NB4 (cell line): ENCODE data around the gene APRT.

ENCODE experiments used
- DNase-seq: peaks from one replicate; pipeline ENCODE4 v3.0.0; 2010; ENCODE audit warnings: low read depth
- H3K4me3 ChIP-seq: one replicate; pipeline ENCODE4 v1.5.1; 2011; ENCODE audit warnings: mild to moderate bottlenecking, low read depth, low read length, moderate library complexity
- MYC ChIP-seq: IDR thresholded peaks from 2 replicates; pipeline ENCODE4 v1.6.1; 2011; ENCODE audit warnings: low read depth, low read length
- POLR2A ChIP-seq: IDR thresholded peaks from 2 replicates; pipeline ENCODE4 v1.6.1; 2011; ENCODE audit warnings: mild to moderate bottlenecking; ENCODE audit not compliant: insufficient read length; ENCODE audit errors: extremely low read depth
- TF ChIP-seq, protein P1 (sequence below): IDR thresholded peaks from 2 replicates; pipeline ENCODE4 v1.6.1; 2011; ENCODE audit warnings: low read depth, low read length
- TF ChIP-seq, protein P2 (sequence below): IDR thresholded peaks from one replicate; pipeline ENCODE4 v1.5.1; 2012; ENCODE audit warnings: low read depth, low read length

The APRT gene

DNA sequence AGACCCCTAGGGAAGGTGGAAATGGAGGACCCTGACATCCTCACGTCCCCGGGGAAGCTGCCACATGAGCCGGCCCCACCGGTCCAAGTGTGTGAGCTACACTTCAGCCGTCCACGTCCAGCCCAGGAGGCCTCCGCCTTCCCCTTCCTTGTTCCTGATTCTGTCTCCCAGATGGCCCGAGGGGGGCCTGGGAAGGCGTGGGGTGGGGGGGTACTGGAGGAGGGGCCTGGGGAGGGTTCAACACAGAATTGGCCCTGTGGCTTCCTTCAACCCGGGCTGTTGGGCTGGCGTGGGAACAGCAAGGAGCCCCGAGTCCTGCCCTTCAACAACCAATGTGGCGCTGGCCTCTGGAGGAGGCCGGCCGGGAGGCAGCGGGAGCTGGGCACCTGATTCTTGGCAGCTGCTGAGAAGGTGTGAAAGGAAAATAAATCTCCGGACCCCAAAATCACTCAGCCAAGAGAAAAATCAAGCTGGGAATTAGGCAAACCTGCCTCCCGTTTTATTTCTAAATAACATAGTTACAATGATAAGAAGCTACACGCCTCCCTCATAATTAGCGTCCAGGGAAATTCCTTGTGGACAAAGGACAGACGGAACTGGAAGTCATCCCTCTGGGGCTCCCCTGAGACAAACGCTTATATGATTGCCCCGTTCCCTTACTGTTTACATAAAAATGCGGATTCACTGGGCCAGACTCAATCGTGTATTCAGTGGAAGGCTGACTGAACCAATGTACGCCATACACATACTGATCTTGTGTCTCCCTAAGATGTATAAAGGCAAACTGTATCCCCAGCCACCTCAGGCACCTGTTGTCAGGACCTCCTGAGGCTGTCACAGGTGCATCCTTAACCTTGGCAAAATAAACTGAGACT, 1.8 kb upstream of the APRT start:
- no peak overlapping the region for H3K4me3 ChIP-seq
- TF ChIP-seq, protein P1, sequence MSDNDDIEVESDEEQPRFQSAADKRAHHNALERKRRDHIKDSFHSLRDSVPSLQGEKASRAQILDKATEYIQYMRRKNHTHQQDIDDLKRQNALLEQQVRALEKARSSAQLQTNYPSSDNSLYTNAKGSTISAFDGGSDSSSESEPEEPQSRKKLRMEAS: no peak
- TF ChIP-seq MYC (no peak), POLR2A (no peak)
- TF ChIP-seq, protein P2, sequence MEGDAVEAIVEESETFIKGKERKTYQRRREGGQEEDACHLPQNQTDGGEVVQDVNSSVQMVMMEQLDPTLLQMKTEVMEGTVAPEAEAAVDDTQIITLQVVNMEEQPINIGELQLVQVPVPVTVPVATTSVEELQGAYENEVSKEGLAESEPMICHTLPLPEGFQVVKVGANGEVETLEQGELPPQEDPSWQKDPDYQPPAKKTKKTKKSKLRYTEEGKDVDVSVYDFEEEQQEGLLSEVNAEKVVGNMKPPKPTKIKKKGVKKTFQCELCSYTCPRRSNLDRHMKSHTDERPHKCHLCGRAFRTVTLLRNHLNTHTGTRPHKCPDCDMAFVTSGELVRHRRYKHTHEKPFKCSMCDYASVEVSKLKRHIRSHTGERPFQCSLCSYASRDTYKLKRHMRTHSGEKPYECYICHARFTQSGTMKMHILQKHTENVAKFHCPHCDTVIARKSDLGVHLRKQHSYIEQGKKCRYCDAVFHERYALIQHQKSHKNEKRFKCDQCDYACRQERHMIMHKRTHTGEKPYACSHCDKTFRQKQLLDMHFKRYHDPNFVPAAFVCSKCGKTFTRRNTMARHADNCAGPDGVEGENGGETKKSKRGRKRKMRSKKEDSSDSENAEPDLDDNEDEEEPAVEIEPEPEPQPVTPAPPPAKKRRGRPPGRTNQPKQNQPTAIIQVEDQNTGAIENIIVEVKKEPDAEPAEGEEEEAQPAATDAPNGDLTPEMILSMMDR: no peak
- no peak for DNase-seq

DNA sequence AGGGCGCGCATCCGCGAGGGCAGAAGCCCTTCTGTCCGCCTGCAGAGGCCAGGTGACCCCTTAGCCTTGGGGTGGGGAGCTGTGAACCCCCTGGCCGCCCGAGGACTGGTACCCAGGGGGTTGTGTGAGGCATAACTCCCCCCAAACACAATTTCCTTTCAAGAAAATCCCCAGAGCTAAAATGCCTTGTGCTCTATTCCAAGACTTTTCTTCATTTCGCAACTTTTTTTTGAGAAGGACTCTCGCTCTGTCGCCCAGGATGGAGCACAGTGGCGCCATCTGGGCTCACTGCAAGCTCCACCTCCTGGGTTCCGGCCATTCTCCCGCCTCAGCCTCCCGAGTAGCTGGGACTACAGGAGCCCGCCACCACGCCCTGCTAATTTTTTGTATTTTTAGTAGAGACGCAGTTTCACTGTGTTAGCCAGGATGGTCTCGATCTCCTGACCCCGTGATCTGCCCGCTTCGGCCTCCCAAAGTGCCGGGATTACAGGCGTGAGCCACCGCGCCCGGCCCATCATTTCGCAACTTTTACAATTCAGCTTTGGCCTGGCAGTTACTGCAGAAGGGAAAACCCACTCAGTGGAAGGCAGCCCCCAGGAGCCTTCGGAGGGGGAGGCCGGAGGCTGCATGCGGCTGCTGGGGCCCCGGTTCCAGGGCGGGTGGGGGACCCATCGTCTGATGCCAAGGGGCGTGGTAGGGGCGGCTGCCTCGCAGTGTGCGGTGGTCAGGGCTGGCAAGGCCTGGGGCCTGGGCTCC, 963 bp upstream of the APRT start:
- TF ChIP-seq, protein P1: peak; percentile 67; the same call in 1 of the 2 replicates
- TF ChIP-seq MYC: peak; percentile 40; the same call in 1 of the 2 replicates
- no peak for TF ChIP-seq POLR2A
- TF ChIP-seq, protein P2: peak; percentile 32
- peak overlapping the region; percentile 86 for H3K4me3 ChIP-seq
- peak; percentile 88 for DNase-seq

DNA sequence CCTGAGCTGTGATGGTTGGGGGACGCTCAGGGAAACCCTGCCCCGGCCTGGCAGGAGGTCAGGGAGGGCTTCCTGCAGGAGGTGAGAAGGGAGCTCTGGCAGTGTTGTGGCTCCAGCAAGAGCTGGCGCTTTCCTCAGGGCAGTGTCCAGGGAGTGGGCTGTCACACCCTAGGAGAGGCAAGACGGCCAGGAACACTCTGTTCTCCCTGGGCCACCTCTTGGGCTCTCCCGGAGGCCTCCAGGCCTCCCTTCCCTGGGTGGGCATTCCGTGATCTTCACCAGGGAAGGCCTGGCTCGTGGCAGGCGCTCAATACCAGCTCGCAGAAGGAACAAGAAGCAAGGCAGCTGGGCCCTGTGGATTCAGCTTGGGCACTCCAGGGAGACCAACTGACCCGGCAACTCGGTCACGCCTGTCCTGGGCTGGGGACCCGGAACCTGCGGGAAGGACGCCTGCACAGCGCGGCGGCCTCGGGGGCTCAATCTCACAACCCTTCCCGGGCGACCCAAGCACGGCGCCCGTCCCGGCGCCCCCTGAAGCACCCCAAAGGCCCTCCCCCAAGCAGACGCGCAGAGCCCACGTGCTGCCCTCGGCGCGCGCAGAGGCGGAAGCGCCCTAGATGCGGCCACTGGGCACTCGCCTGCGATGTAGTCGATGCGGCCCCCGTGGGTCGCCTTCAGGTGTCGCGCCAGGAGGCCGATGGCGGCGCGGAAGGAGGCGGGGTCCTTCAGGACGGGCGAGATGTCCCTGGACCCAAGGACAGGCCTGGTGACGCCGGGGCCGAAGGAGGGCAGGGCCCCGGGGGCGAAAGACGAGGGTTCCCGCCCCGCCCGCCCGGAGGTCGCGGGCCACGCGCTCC, 588 bp downstream of the APRT start:
- peak; percentile 89 for DNase-seq
- TF ChIP-seq, protein P1: peak; percentile 95
- TF ChIP-seq, protein P2: no peak
- TF ChIP-seq MYC: peak; percentile 89
- TF ChIP-seq POLR2A: peak; percentile 82
- H3K4me3 ChIP-seq: peak overlapping the region; percentile 86

DNA sequence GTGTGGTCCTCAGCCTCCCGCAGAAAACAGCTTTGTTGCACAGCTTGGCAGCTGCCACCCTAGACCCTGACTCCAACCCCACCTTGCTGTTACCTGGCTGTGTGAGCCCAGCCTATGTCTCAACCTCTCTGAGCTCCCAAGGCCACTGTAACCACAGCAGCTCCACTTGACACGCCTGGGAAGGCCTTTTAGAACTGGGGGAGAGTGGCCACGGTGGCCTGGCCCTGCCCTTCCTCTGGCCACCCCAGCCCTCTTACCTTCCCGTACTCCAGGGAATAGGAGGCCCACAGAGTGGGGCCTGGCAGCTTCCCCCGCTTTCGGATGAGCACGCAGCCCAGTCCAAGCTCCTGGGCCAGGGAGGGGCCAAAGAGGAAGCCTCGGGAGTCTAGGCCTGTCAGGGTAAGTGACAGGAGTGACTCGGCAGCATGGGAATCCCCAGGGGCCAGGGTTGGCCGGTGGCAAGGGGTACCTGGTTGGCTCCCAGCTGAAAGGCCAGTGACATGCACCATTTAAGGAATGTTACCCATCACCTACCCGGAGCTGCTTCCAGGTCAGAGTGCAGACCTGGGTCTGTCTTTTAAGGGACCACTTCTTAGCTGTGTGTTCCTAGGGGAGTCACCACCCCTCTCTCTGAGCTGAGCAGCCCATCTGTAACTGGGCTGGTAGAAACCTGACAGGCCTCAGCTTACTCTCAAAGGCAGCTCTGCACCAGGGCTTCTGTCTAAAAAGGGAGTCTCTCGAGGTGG, 1.4 kb downstream of the APRT start:
- TF ChIP-seq, protein P2: no peak
- TF ChIP-seq, protein P1: peak; percentile 49; the same call in 1 of the 2 replicates
- TF ChIP-seq MYC: peak; percentile 47; the same call in 1 of the 2 replicates
- TF ChIP-seq POLR2A: peak; percentile 19
- peak overlapping the region; percentile 86 for H3K4me3 ChIP-seq
- peak; percentile 91 for DNase-seq
